ENCODE measurements around the gene ARHGAP18. TPM values are rescaled to one million over a fixed set of nuclear protein-coding genes. Genes with fewer than 3 reads are reported as not detected.

Gene ARHGAP18
- total and polyA plus RNA-seq, 2 of the 13 experiments (the other 11 are each of a cell fraction or from before 2014, with no cell fraction given): 58.2 to 115 TPM

DNA sequence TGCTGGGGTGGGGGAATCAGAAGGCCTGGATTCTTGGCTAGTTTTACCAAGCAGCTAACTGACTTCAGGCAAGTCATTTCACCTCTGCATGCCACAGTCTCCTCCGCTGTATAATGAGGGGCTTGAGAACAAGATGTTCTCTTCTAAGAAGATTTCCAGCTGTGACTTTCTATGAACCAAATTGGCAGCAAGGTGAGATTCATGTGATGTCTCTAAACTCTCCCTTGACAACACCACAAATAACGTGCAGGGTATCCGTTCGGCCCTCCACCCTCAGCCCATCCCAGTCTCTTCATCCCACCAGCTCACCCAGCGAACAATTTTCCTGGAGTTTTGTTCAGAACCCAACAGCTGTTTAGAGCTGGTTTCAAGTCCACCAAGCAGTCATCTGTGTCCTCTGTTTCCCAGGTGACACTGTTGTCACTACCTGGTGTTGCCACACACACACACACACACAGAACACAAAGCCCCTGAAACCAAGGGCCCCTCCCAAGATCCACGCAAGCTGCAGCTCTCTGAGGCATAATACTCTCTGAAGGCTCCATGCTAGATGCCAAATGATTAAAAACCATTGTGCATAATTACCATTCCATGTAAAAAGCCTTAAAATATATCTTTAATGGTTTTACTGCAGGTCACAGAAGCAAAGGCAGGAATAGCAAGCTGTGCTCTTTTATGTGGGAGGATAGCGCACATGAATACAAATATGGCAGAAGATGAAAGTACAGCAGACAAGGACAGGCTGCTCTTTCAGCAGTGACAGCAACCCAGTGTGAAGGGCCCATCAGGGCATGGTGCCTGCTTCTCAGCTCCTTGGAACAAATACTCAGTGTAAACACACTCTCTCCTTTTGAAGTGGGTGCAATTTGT, 48.2 kb downstream of the ARHGAP18 start (continued):
- TF ChIP-seq ZNF484 (CRISPR knock-in tag; IDR thresholded peaks at IDR 0.05; ENCODE audit: borderline replicate concordance, low read depth) (no peak), KDM3A (CRISPR knock-in tag; IDR thresholded peaks at IDR 0.05; ENCODE audit: low read depth) (no peak), BRD4 (CRISPR knock-in tag; IDR thresholded peaks at IDR 0.05) (no peak), HNRNPUL1 (IDR thresholded peaks at IDR 0.05; ENCODE audit: low read depth, low read length) (no peak), ZNF549 (CRISPR knock-in tag; IDR thresholded peaks at IDR 0.05) (no peak), ARNT2 (CRISPR knock-in tag; IDR thresholded peaks at IDR 0.05; ENCODE audit: low read depth) (no peak), ZNF232 (CRISPR knock-in tag; IDR thresholded peaks at IDR 0.05; ENCODE audit: borderline replicate concordance) (0 out of 2 replicates have a peak, but pooled peaks have one; percentile 22), SIN3B (IDR thresholded peaks at IDR 0.05; ENCODE audit: low read length) (no peak), IKZF4 (CRISPR knock-in tag; IDR thresholded peaks at IDR 0.05; ENCODE audit: borderline replicate concordance, low read depth, not compliant biosample characterization) (no peak)
- TF ChIP-seq, protein P1, sequence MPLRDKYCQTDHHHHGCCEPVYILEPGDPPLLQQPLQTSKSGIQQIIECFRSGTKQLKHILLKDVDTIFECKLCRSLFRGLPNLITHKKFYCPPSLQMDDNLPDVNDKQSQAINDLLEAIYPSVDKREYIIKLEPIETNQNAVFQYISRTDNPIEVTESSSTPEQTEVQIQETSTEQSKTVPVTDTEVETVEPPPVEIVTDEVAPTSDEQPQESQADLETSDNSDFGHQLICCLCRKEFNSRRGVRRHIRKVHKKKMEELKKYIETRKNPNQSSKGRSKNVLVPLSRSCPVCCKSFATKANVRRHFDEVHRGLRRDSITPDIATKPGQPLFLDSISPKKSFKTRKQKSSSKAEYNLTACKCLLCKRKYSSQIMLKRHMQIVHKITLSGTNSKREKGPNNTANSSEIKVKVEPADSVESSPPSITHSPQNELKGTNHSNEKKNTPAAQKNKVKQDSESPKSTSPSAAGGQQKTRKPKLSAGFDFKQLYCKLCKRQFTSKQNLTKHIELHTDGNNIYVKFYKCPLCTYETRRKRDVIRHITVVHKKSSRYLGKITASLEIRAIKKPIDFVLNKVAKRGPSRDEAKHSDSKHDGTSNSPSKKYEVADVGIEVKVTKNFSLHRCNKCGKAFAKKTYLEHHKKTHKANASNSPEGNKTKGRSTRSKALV (CRISPR knock-in tag; IDR thresholded peaks at IDR 0.05): no peak
- TF ChIP-seq, protein P2, sequence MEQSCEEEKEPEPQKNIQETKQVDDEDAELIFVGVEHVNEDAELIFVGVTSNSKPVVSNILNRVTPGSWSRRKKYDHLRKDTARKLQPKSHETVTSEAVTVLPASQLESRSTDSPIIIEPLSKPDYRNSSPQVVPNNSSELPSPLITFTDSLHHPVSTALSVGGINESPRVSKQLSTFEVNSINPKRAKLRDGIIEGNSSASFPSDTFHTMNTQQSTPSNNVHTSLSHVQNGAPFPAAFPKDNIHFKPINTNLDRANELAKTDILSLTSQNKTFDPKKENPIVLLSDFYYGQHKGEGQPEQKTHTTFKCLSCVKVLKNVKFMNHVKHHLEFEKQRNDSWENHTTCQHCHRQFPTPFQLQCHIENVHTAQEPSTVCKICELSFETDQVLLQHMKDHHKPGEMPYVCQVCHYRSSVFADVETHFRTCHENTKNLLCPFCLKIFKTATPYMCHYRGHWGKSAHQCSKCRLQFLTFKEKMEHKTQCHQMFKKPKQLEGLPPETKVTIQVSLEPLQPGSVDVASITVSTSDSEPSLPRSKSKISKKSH (CRISPR knock-in tag; IDR thresholded peaks at IDR 0.05; ENCODE audit: borderline replicate concordance): no peak
- TF ChIP-seq, protein P3, sequence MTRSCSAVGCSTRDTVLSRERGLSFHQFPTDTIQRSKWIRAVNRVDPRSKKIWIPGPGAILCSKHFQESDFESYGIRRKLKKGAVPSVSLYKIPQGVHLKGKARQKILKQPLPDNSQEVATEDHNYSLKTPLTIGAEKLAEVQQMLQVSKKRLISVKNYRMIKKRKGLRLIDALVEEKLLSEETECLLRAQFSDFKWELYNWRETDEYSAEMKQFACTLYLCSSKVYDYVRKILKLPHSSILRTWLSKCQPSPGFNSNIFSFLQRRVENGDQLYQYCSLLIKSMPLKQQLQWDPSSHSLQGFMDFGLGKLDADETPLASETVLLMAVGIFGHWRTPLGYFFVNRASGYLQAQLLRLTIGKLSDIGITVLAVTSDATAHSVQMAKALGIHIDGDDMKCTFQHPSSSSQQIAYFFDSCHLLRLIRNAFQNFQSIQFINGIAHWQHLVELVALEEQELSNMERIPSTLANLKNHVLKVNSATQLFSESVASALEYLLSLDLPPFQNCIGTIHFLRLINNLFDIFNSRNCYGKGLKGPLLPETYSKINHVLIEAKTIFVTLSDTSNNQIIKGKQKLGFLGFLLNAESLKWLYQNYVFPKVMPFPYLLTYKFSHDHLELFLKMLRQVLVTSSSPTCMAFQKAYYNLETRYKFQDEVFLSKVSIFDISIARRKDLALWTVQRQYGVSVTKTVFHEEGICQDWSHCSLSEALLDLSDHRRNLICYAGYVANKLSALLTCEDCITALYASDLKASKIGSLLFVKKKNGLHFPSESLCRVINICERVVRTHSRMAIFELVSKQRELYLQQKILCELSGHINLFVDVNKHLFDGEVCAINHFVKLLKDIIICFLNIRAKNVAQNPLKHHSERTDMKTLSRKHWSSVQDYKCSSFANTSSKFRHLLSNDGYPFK (CRISPR knock-in tag; IDR thresholded peaks at IDR 0.05; ENCODE audit: borderline replicate concordance): no peak
- TF ChIP-seq, protein P4, sequence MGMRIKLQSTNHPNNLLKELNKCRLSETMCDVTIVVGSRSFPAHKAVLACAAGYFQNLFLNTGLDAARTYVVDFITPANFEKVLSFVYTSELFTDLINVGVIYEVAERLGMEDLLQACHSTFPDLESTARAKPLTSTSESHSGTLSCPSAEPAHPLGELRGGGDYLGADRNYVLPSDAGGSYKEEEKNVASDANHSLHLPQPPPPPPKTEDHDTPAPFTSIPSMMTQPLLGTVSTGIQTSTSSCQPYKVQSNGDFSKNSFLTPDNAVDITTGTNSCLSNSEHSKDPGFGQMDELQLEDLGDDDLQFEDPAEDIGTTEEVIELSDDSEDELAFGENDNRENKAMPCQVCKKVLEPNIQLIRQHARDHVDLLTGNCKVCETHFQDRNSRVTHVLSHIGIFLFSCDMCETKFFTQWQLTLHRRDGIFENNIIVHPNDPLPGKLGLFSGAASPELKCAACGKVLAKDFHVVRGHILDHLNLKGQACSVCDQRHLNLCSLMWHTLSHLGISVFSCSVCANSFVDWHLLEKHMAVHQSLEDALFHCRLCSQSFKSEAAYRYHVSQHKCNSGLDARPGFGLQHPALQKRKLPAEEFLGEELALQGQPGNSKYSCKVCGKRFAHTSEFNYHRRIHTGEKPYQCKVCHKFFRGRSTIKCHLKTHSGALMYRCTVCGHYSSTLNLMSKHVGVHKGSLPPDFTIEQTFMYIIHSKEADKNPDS (CRISPR knock-in tag; IDR thresholded peaks at IDR 0.05): no peak
